Measurements from ENCODE around the gene GRB7.
A peak's percentile ranks its signal among the peaks of the same experiment; 100 is the strongest.
"Not testable (repeated sequence)": the region's sequence is repeated elsewhere in the genome, so short reads cannot be mapped to it uniquely, and the experiment has no call there.

Gene GRB7

GRCh38 chr17:39716073-39716818 lies 21.5 kb upstream of the GRB7 start:
- H3K4me1 Mint-ChIP-seq: no peaks in the 10 kb centered on the region
- no peaks in the 10 kb centered on the region for H3K9me3 Mint-ChIP-seq

GRCh38 chr17:39716879-39717536 lies 20.7 kb upstream of the GRB7 start:
- Mint-ChIP-seq H3K4me1 (no peaks in the 10 kb centered on the region), H3K27ac (no peak overlapping the region), H3K27me3 (peaks cover 2% of the 10 kb centered on the region), H3K9me3 (no peaks in the 10 kb centered on the region), H3K4me3 (no peak overlapping the region), H3K36me3 (peaks cover 2% of the 10 kb centered on the region)
- ATAC-seq (ENCODE audit: low read depth) (no peak), DNase-seq (ENCODE audit: low spot score in 2 of 2) (no peak)

More at GRCh38 chr17:39716073-39716818, 21.5 kb upstream of the GRB7 start:
- DNase-seq (ENCODE audit: low spot score in 2 of 2) (no peak), ATAC-seq (ENCODE audit: low read depth) (no peak)
- H3K27ac Mint-ChIP-seq: no peak overlapping the region
- peaks cover 2% of the 10 kb centered on the region for H3K27me3 Mint-ChIP-seq
- no peak overlapping the region for H3K4me3 Mint-ChIP-seq
- H3K36me3 Mint-ChIP-seq: peaks cover 2% of the 10 kb centered on the region

- H3K27ac Mint-ChIP-seq: no peak overlapping the region
- ATAC-seq (ENCODE audit: low read depth): no peak
- no peaks in the 10 kb centered on the region for H3K9me3 Mint-ChIP-seq
- H3K27me3 Mint-ChIP-seq: peaks cover 2% of the 10 kb centered on the region
- no peaks in the 10 kb centered on the region for H3K4me1 Mint-ChIP-seq
- H3K4me3 Mint-ChIP-seq: no peak overlapping the region
- peaks cover 2% of the 10 kb centered on the region for H3K36me3 Mint-ChIP-seq
- DNase-seq (ENCODE audit: low spot score in 2 of 2): no peak
Observed at GRCh38 chr17:39717660-39718059, 20.1 kb upstream of the GRB7 start.

GRCh38 chr17:39719563-39720355 lies 18.0 kb upstream of the GRB7 start:
- H3K9me3 Mint-ChIP-seq: no peaks in the 10 kb centered on the region
- DNase-seq (ENCODE audit: low spot score in 2 of 2): no peak

GRCh38 chr17:39722104-39722503 lies 15.6 kb upstream of the GRB7 start:
- DNase-seq (ENCODE audit: low spot score in 2 of 2) (no peak), ATAC-seq (ENCODE audit: low read depth) (no peak)
- H3K4me1 Mint-ChIP-seq: peaks cover 4% of the 10 kb centered on the region
- no peak overlapping the region for H3K27ac Mint-ChIP-seq
- H3K4me3 Mint-ChIP-seq: no peak overlapping the region
- H3K27me3 Mint-ChIP-seq: no peaks in the 10 kb centered on the region
- H3K9me3 Mint-ChIP-seq: no peaks in the 10 kb centered on the region
- peaks cover 12% of the 10 kb centered on the region for H3K36me3 Mint-ChIP-seq

More at GRCh38 chr17:39719563-39720355, 18.0 kb upstream of the GRB7 start:
- no peak for ATAC-seq (ENCODE audit: low read depth)
- Mint-ChIP-seq H3K4me3 (no peak overlapping the region), H3K27ac (no peak overlapping the region), H3K27me3 (no peaks in the 10 kb centered on the region), H3K4me1 (no peaks in the 10 kb centered on the region), H3K36me3 (peaks cover 5% of the 10 kb centered on the region)

GRCh38 chr17:39722965-39723848 lies 14.5 kb upstream of the GRB7 start:
- Mint-ChIP-seq H3K4me3 (no peak overlapping the region), H3K27me3 (no peaks in the 10 kb centered on the region), H3K27ac (no peak overlapping the region), H3K9me3 (no peaks in the 10 kb centered on the region), H3K36me3 (peaks cover 17% of the 10 kb centered on the region), H3K4me1 (peaks cover 4% of the 10 kb centered on the region)
- DNase-seq (ENCODE audit: low spot score in 2 of 2) (no peak), ATAC-seq (ENCODE audit: low read depth) (peak; percentile 45)

GRCh38 chr17:39724731-39725130 lies 13.0 kb upstream of the GRB7 start:
- Mint-ChIP-seq H3K9me3 (no peaks in the 10 kb centered on the region), H3K27me3 (no peaks in the 10 kb centered on the region), H3K4me3 (no peak overlapping the region), H3K4me1 (peaks cover 13% of the 10 kb centered on the region), H3K27ac (no peak overlapping the region), H3K36me3 (peaks cover 21% of the 10 kb centered on the region)
- ATAC-seq (ENCODE audit: low read depth): no peak
- no peak for DNase-seq (ENCODE audit: low spot score in 2 of 2)

- H3K27ac Mint-ChIP-seq; H3K9me3 Mint-ChIP-seq; ATAC-seq (ENCODE audit: low read depth); H3K4me3 Mint-ChIP-seq; DNase-seq (ENCODE audit: low spot score in 2 of 2); H3K27me3 Mint-ChIP-seq: not testable (repeated sequence)
- Mint-ChIP-seq H3K4me1 (peaks cover 16% of the 10 kb centered on the region), H3K36me3 (peaks cover 23% of the 10 kb centered on the region)
Observed at GRCh38 chr17:39725923-39726322, 11.8 kb upstream of the GRB7 start.

GRCh38 chr17:39726617-39727016 lies 11.1 kb upstream of the GRB7 start:
- Mint-ChIP-seq H3K27ac (peak overlapping the region; percentile 18), H3K4me3 (no peak overlapping the region), H3K27me3 (no peaks in the 10 kb centered on the region), H3K36me3 (peaks cover 23% of the 10 kb centered on the region), H3K9me3 (no peaks in the 10 kb centered on the region), H3K4me1 (peaks cover 16% of the 10 kb centered on the region)
- no peak for ATAC-seq (ENCODE audit: low read depth)
- DNase-seq (ENCODE audit: low spot score in 2 of 2): no peak

GRCh38 chr17:39727556-39727955 lies 10.2 kb upstream of the GRB7 start:
- Mint-ChIP-seq H3K27me3 (no peaks in the 10 kb centered on the region), H3K27ac (no peak overlapping the region), H3K4me1 (peaks cover 16% of the 10 kb centered on the region), H3K4me3 (no peak overlapping the region), H3K9me3 (no peaks in the 10 kb centered on the region), H3K36me3 (peaks cover 23% of the 10 kb centered on the region)
- ATAC-seq (ENCODE audit: low read depth) (no peak), DNase-seq (ENCODE audit: low spot score in 2 of 2) (no peak)

- DNase-seq (ENCODE audit: low spot score in 2 of 2): no peak
- Mint-ChIP-seq H3K4me3 (peak overlapping the region; percentile 87), H3K9me3 (no peaks in the 10 kb centered on the region), H3K36me3 (peaks cover 21% of the 10 kb centered on the region), H3K27me3 (no peaks in the 10 kb centered on the region), H3K27ac (peak overlapping the region; percentile 87), H3K4me1 (peaks cover 16% of the 10 kb centered on the region)
- ATAC-seq (ENCODE audit: low read depth): no peak
Observed at GRCh38 chr17:39729280-39729851, 8.4 kb upstream of the GRB7 start.

- no peaks in the 10 kb centered on the region for H3K27me3 Mint-ChIP-seq
- ATAC-seq (ENCODE audit: low read depth): peak; percentile 90
- H3K4me1 Mint-ChIP-seq: peaks cover 16% of the 10 kb centered on the region
- peak within 1 kb of the TSS; percentile 87 for H3K4me3 Mint-ChIP-seq
- no peaks in the 10 kb centered on the region for H3K9me3 Mint-ChIP-seq
- H3K27ac Mint-ChIP-seq: peak within 1 kb of the TSS; percentile 87
- peak; percentile 97 to 99 for DNase-seq (ENCODE audit: low spot score in 2 of 2)
- peaks cover 17% of the 10 kb centered on the region for H3K36me3 Mint-ChIP-seq
Observed at GRCh38 chr17:39730095-39730921, 7.4 kb upstream of the GRB7 start, which contains the start of gene MIEN1. Gene MIEN1, minus strand, starts transcription at chr17:39730532. Its CDS starts 37 bp downstream, at chr17:39730495.
